IMR-90 (cell line): ENCODE measurements around the gene CYS1. TPM values are rescaled to one million over a fixed set of nuclear protein-coding genes. Genes with fewer than 3 reads are reported as not detected.

ENCODE experiments used
- ATAC-seq: fragments of 200-7000 bp; cut with Tn5 transposase; 2 replicates; pipeline ENCODE4 v1.9.1; 2020; ENCODE audit warnings: low read depth, mild to moderate bottlenecking, moderate library complexity
- BruUV-seq: library from RNA; stranded (reverse); fragments of 400-500 nt; replicated peaks from 2 replicates; lab custom pipeline; 2021; lab: Mats Ljungman, UMichigan
- CTCF ChIA-PET: fragments of 300-600 bp; formaldehyde crosslinking; extraction: SDS; loops from one replicate; lab custom pipeline; 2021; ENCODE audit warnings: antibody characterized with exemption; lab: Yijun Ruan, JAX
- POLR2A ChIA-PET: fragments of 300-600 bp; sonication (Branson Sonifier 250); formaldehyde crosslinking; loops from one replicate; lab custom pipeline; 2022; ENCODE audit warnings: antibody characterized with exemption; ENCODE audit not compliant: unreplicated experiment; lab: Charles Lee
- DNase-seq: peaks from one replicate; pipeline ENCODE4 v3.0.0; 2013
- H2AFZ ChIP-seq: replicated peaks from 2 replicates; pipeline ENCODE3; 2013; ENCODE audit warnings: low read length, mild to moderate bottlenecking; ENCODE audit not compliant: poor library complexity
- H2AK5ac ChIP-seq: 2 replicates; pipeline ENCODE4 v1.6.1; 2013; ENCODE audit warnings: low read depth, low read length, inconsistent platforms
- H2AK9ac ChIP-seq: replicated peaks from 2 replicates; pipeline ENCODE3; 2013; ENCODE audit warnings: mild to moderate bottlenecking, low read depth, low read length, moderate library complexity; ENCODE audit not compliant: poor library complexity
- H2BK120ac ChIP-seq: 2 replicates; pipeline ENCODE4 v1.6.1; 2013; ENCODE audit warnings: low read depth, low read length, inconsistent platforms
- H2BK15ac ChIP-seq: 3 replicates; pipeline ENCODE4 v1.6.1; 2013; ENCODE audit warnings: low read depth, low read length, inconsistent platforms
- H2BK20ac ChIP-seq: 2 replicates; pipeline ENCODE4 v1.6.1; 2013; ENCODE audit warnings: low read depth, mild to moderate bottlenecking, inconsistent platforms, low read length, moderate library complexity
- H2BK5ac ChIP-seq: 2 replicates; pipeline ENCODE4 v1.6.1; 2013; ENCODE audit warnings: mild to moderate bottlenecking, low read depth, low read length, inconsistent platforms; ENCODE audit not compliant: poor library complexity, severe bottlenecking
- H3K14ac ChIP-seq: replicated peaks from 2 replicates; pipeline ENCODE4 v1.6.1; 2013; ENCODE audit warnings: low read depth, low read length, inconsistent platforms
- H3K18ac ChIP-seq: 2 replicates; pipeline ENCODE4 v1.6.1; 2013; ENCODE audit warnings: low read depth, low read length, control low read depth
- H3K23ac ChIP-seq: 2 replicates; pipeline ENCODE4 v1.6.1; 2013; ENCODE audit warnings: low read depth, low read length, inconsistent platforms
- H3K27ac ChIP-seq: 2 replicates; pipeline ENCODE4 v1.5.1; 2013; ENCODE audit warnings: mild to moderate bottlenecking, control low read depth, low read length; ENCODE audit not compliant: insufficient read depth
- H3K27me3 ChIP-seq: 2 replicates; pipeline ENCODE4 v1.6.1; 2013; ENCODE audit warnings: low read length; ENCODE audit not compliant: control insufficient read depth, insufficient read depth
- H3K36me3 ChIP-seq: 2 replicates; pipeline ENCODE4 v1.6.1; 2013; ENCODE audit warnings: low read length, mixed read lengths; ENCODE audit not compliant: control insufficient read depth, insufficient read depth
- H3K4ac ChIP-seq: 2 replicates; pipeline ENCODE4 v1.6.1; 2013; ENCODE audit warnings: low read depth, low read length, inconsistent platforms
- H3K4me1 ChIP-seq: 2 replicates; pipeline ENCODE4 v1.6.1; 2013; ENCODE audit warnings: low read length, mixed read lengths; ENCODE audit not compliant: control insufficient read depth, insufficient read depth
- H3K4me2 ChIP-seq: 2 replicates; pipeline ENCODE4 v1.6.1; 2013; ENCODE audit warnings: low read depth, mild to moderate bottlenecking, control low read depth, low read length, moderate library complexity
- H3K4me3 ChIP-seq: 2 replicates; pipeline ENCODE4 v1.5.1; 2013; ENCODE audit warnings: low read depth, mild to moderate bottlenecking, control low read depth, low read length, moderate library complexity; ENCODE audit not compliant: insufficient read depth
- H3K56ac ChIP-seq: 2 replicates; pipeline ENCODE4 v1.6.1; 2013; ENCODE audit warnings: low read length, inconsistent platforms; ENCODE audit not compliant: insufficient read depth; ENCODE audit errors: extremely low read depth
- H3K79me1 ChIP-seq, 2 experiments: 2 replicates each; pipeline ENCODE4 v1.6.1; 2013; ENCODE audit warnings: low read length in 2 of 2, inconsistent platforms in 1 of 2, low read depth in 1 of 2
- H3K9ac ChIP-seq: 2 replicates; pipeline ENCODE4 v1.6.1; 2013; ENCODE audit warnings: low read depth, low read length, control low read depth
- H3K9me1 ChIP-seq: 2 replicates; pipeline ENCODE4 v1.6.1; 2013; ENCODE audit warnings: low read length, inconsistent platforms; ENCODE audit not compliant: insufficient read depth
- H3K9me3 ChIP-seq: 2 replicates; pipeline ENCODE4 v1.6.1; 2013; ENCODE audit warnings: low read length; ENCODE audit not compliant: control insufficient read depth, insufficient read depth
- H4K20me1 ChIP-seq: 2 replicates; pipeline ENCODE4 v1.6.1; 2013; ENCODE audit warnings: low read length, inconsistent platforms; ENCODE audit not compliant: insufficient read depth
- H4K5ac ChIP-seq: 2 replicates; pipeline ENCODE4 v1.6.1; 2013; ENCODE audit warnings: mild to moderate bottlenecking, low read depth, low read length, control low read depth
- H4K8ac ChIP-seq, 2 experiments: 2 replicates each; pipeline ENCODE4 v1.6.1; 2013; ENCODE audit warnings: low read depth in 2 of 2, low read length in 2 of 2, control low read depth in 1 of 2, inconsistent platforms in 1 of 2
- H4K91ac ChIP-seq: 2 replicates; pipeline ENCODE4 v1.6.1; 2013; ENCODE audit warnings: low read depth, low read length, inconsistent platforms; ENCODE audit not compliant: insufficient read depth
- BHLHE40 ChIP-seq: fragments of 150-350 bp; IDR thresholded peaks from 2 replicates; pipeline ENCODE4 v1.6.1; 2016; ENCODE audit warnings: mild to moderate bottlenecking, low read depth, low read length
- CEBPB ChIP-seq: IDR thresholded peaks from 2 replicates; pipeline ENCODE4 v1.6.1; 2012; ENCODE audit warnings: low read depth, low read length, improper control_type of control experiment
- CHD1 ChIP-seq: IDR thresholded peaks from 2 replicates; pipeline ENCODE4 v1.6.1; 2012; ENCODE audit warnings: low read depth, low read length, improper control_type of control experiment
- CTCF ChIP-seq: conservative IDR thresholded peaks from 2 replicates; pipeline ENCODE4 v1.5.1; 2012; ENCODE audit warnings: mild to moderate bottlenecking, low read depth, low read length, improper control_type of control experiment
- FOS ChIP-seq: fragments of 150-350 bp; IDR thresholded peaks from 2 replicates; pipeline ENCODE4 v1.6.1; 2016; ENCODE audit warnings: low read depth, low read length
- MAFK ChIP-seq: IDR thresholded peaks from 2 replicates; pipeline ENCODE4 v1.6.1; 2012; ENCODE audit warnings: low read depth, low read length, improper control_type of control experiment
- MAZ ChIP-seq: IDR thresholded peaks from 2 replicates; pipeline ENCODE4 v1.6.1; 2012; ENCODE audit warnings: low read depth, mild to moderate bottlenecking, low read length, improper control_type of control experiment, moderate library complexity, borderline replicate concordance
- MXI1 ChIP-seq: IDR thresholded peaks from 2 replicates; pipeline ENCODE4 v1.6.1; 2012; ENCODE audit warnings: low read depth, mild to moderate bottlenecking, low read length, moderate library complexity, borderline replicate concordance
- NFE2L2 ChIP-seq: fragments of 150-350 bp; IDR thresholded peaks from 2 replicates; pipeline ENCODE4 v1.6.1; 2016; ENCODE audit warnings: low read depth, mild to moderate bottlenecking, low read length
- POLR2A ChIP-seq: IDR thresholded peaks from 2 replicates; pipeline ENCODE4 v1.6.1; 2012; ENCODE audit warnings: mild to moderate bottlenecking, low read depth, low read length
- RCOR1 ChIP-seq: IDR thresholded peaks from 2 replicates; pipeline ENCODE4 v1.6.1; 2012; ENCODE audit warnings: mild to moderate bottlenecking, low read length, improper control_type of control experiment; ENCODE audit not compliant: insufficient replicate concordance
- RFX5 ChIP-seq: IDR thresholded peaks from 2 replicates; pipeline ENCODE4 v1.8.0; 2012; ENCODE audit warnings: low read depth, mild to moderate bottlenecking, low read length, moderate library complexity
- SMC3 ChIP-seq: fragments of 150-350 bp; IDR thresholded peaks from 2 replicates; pipeline ENCODE4 v1.6.1; 2016; ENCODE audit warnings: low read depth, mild to moderate bottlenecking, antibody characterized with exemption, low read length, moderate library complexity
- USF2 ChIP-seq: fragments of 150-350 bp; IDR thresholded peaks from 2 replicates; pipeline ENCODE4 v1.6.1; 2017; ENCODE audit warnings: mild to moderate bottlenecking, antibody characterized with exemption, low read length, low read depth
- WGBS, 2 experiments: methylation state at CpG; one replicate each; pipeline versions ENCODE4 v1.1.5 to v1.1.7; 2013; ENCODE audit warnings: missing lambda C conversion rate in 2 of 2; ENCODE audit not compliant: insufficient read length in 1 of 2; ENCODE audit errors: extremely low coverage in 2 of 2; 5-methylcytosine and 5-hydroxymethylcytosine counted together
- dilution Hi-C: fragments of 300-500 bp; cut with HindIII; formaldehyde crosslinking; loops from one replicate; pipeline ENCODE4 v1.14.3; 2018; ENCODE audit warnings: low sequenced_read_pairs; ENCODE audit not compliant: unreplicated experiment
- in situ Hi-C: fragments of 300-500 bp; cut with MboI; formaldehyde crosslinking; loops from 3 replicates; pipeline ENCODE4 v1.14.3; 2019; ENCODE audit warnings: low sequenced_read_pairs, inconsistent platforms, mixed read lengths
- intact Hi-C: fragments of 100-400 bp; cut with micrococcal nuclease; formaldehyde crosslinking; loops from 2 replicates; pipeline ENCODE4 v1.10.0; 2022
- polyA plus RNA-seq, 3 experiments: library from polyadenylated mRNA; depleted of rRNA; stranded (reverse); fragments of >200 nt; gene quantifications; 2 replicates each; pipeline ENCODE4 v1.2.3, GENCODE V29; 2012; ENCODE audit warnings: low replicate concordance in 1 of 3
- total RNA-seq: library from RNA; depleted of rRNA; stranded (reverse); fragments of >200 nt; gene quantifications from 2 replicates; pipeline ENCODE4 v1.2.3, GENCODE V29; 2012

CYS1 gene
- total and polyA plus RNA-seq, 2 of the 4 experiments (the other 2 are of a cell fraction), result under 0.01 to 0.12 TPM

- TF ChIP-seq NFE2L2, result no peak
Measured at GRCh38 chr2:10079266-10079869, 843 bp downstream of the CYS1 start (continued).

- Histone ChIP-seq H4K20me1 (0 out of 2 replicates have a peak, but pooled peaks cover 3% of the 10 kb centered on the region), H2BK5ac (no peak overlapping the region), H3K56ac (no peak overlapping the region), H2AK5ac (no peak overlapping the region), H4K91ac (no peak overlapping the region), H4K5ac (no peak overlapping the region), H3K9me1 (no peaks in the 10 kb centered on the region; the same call in 1 of the 2 replicates), H2AK9ac (no peak overlapping the region), H2BK20ac (no peak overlapping the region), H3K9ac (no peak overlapping the region), H3K14ac (no peak overlapping the region), H3K27ac (no peak overlapping the region), H3K4me2 (peak overlapping the region; percentile 79), H3K18ac (no peak overlapping the region), H3K23ac (no peak overlapping the region), H3K27me3 (peaks cover 64% of the 10 kb centered on the region), H3K4me1 (0 out of 2 replicates have a peak, but pooled peaks cover 2% of the 10 kb centered on the region), H3K36me3 (no peaks in the 10 kb centered on the region), H3K79me1 (no peaks in the 10 kb centered on the region), H2AFZ (peak overlapping the region; percentile 63), H3K4ac (no peak overlapping the region), H2BK15ac (no peak overlapping the region), H3K9me3 (no peaks in the 10 kb centered on the region), H3K4me3 (no peak overlapping the region; the same call in 1 of the 2 replicates), H4K8ac (no peak overlapping the region), H2BK120ac (no peak overlapping the region)
- ChIA-PET CTCF (interaction anchor here (0.6 to 1.3 kb wide), 4 partner anchors 9 to 885 kb away, joined by 3 to 6 read pairs (median 4); no protein-coding TSS in a partner anchor), POLR2A (no interaction called here)
- dilution Hi-C loops, result no loop called here
- 24% methylated on average over 6 of the region's 12 CpGs; no CpG with 5 or more reads in 1 of the 2 experiments for WGBS, 2 experiments
- in situ Hi-C loops, result loop anchor here (5.0 to 10.0 kb wide), 2 partner anchors 354 to 586 kb away; no protein-coding TSS in a partner anchor
- BruUV-seq, result no TSS peak
- ATAC-seq, result peak; percentile 37; the same call in 1 of the 2 replicates
- no peak for DNase-seq
- intact Hi-C loops, result loop anchor here (10.0 kb wide), 1 partner anchor 326 kb away; no protein-coding TSS in a partner anchor
- TF ChIP-seq CEBPB (no peak), MAZ (no peak), CHD1 (no peak), NFE2L2 (no peak), MAFK (no peak), BHLHE40 (no peak), RFX5 (no peak), SMC3 (no peak), MXI1 (no peak), POLR2A (no peak), CTCF (no peak), FOS (no peak), USF2 (no peak), RCOR1 (no peak)
Measured at GRCh38 chr2:10078704-10079265, 1.4 kb downstream of the CYS1 start.
